NCI-H2107 (cell line): ENCODE results near the gene MYL7.

Source experiments
- DNase-seq: peaks from one replicate; lab custom pipeline; 2025; lab: John Stamatoyannopoulos, UW

MYL7 gene

GRCh38 chr7:44100458-44101302, 40.5 kb downstream of the MYL7 start:
- DNase-seq: no peak

GRCh38 chr7:44099669-44100068, 41.5 kb downstream of the MYL7 start:
- no peak for DNase-seq

GRCh38 chr7:44098092-44099068, 42.8 kb downstream of the MYL7 start:
- no peak for DNase-seq

GRCh38 chr7:44097064-44097932, 43.8 kb downstream of the MYL7 start:
- no peak for DNase-seq

GRCh38 chr7:44096326-44096881, 44.7 kb downstream of the MYL7 start:
- no peak for DNase-seq

GRCh38 chr7:44095781-44096180, 45.4 kb downstream of the MYL7 start:
- no peak for DNase-seq

GRCh38 chr7:44094883-44095592, 46.1 kb downstream of the MYL7 start:
- DNase-seq: no peak

- DNase-seq: no peak
These were observed 46.8 kb downstream of the MYL7 start for GRCh38 chr7:44094365-44094764.

GRCh38 chr7:44093102-44093641, 48.0 kb downstream of the MYL7 start:
- no peak for DNase-seq
